ENCODE data around the gene LEKR1. TPM values are rescaled to one million over a fixed set of nuclear protein-coding genes. Genes with fewer than 3 reads are reported as not detected.
A peak's percentile ranks its signal among the peaks of the same experiment; 100 is the strongest.
"Not testable (repeated sequence)": the region's sequence is repeated elsewhere in the genome, so short reads cannot be mapped to it uniquely, and the experiment has no call there.

LEKR1 gene
- total RNA-seq, 2 donors from 2014 or later, result 1.0 to 1.7 TPM

DNA sequence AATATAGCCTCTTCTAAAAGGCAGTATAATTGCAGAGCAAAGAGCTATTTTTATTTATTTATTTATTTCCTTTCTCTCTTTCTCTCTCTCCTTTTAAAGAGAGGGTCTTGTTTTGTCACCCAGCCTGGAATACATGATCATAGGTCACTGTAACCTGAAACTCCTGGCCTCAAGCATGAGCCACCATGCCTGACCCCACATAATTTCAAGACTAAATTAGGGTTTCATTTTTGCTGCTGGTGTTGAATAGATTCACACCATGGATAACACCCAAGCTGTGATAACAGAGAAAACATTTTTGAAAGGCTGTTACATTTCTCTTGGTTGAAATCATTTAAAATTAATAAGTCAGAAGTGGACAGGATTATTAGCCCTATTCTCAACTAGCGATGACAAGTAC is 131.6 kb downstream of the LEKR1 start:
- ATAC-seq (replicated peaks in 1 of 2), result no peak
- H3K27me3 Mint-ChIP-seq (ENCODE audit: low read depth), result peaks cover 15% of the 10 kb centered on the region
- no peak overlapping the region for H3K4me3 Mint-ChIP-seq
- no peak overlapping the region for H3K27ac Mint-ChIP-seq
- no peaks in the 10 kb centered on the region for H3K36me3 Mint-ChIP-seq (ENCODE audit: insufficient read depth in 2 of 2)
- no peak for DNase-seq
- H3K9me3 Mint-ChIP-seq, result no peaks in the 10 kb centered on the region
- H3K4me1 Mint-ChIP-seq (ENCODE audit: low read depth), result no peaks in the 10 kb centered on the region

DNA sequence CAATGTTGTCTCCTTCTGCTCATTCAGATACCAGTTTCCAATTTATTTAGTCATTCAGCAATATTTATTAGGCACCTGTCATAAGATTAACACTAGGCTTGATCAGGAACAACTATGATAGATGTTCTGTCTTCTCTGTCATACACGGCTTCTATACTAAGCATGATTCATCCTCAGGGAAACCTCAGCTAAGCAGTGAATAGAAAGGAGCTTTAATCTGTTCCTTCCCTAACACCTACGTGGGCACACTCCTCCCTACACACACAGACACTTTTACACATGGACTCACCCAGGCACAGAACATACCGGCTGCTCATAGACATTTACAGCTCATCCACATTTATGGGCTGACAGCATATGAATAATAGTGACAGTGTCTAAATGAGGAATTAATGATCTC is 136.9 kb downstream of the LEKR1 start:
- H3K4me1 Mint-ChIP-seq (ENCODE audit: low read depth), result no peaks in the 10 kb centered on the region

DNA sequence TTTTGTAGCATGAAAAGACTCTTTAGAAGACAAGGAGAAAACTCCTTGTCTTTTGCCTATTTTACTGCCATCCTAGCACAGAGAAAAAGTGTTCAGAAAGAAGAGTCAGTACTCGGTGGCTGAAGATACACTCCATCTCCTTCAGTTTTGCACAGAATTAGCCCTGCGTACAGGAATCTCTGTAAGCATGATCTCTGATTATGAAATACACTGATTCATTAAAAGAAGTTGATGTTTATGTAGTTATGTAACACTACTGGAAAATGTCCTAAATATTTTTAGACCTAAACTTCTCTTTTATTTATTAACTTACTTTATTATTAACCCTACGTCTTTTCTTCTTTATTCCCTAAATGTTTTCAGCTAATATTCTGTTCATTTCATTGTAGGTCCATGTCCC is 138.4 kb downstream of the LEKR1 start:
- H3K27me3 Mint-ChIP-seq (ENCODE audit: low read depth), result peaks cover 6% of the 10 kb centered on the region
- no peak for DNase-seq
- no peak overlapping the region for H3K4me3 Mint-ChIP-seq
- H3K36me3 Mint-ChIP-seq (ENCODE audit: insufficient read depth in 2 of 2), result peaks cover 0 to 3% of the 10 kb centered on the region in 2 donors
- no peaks in the 10 kb centered on the region for H3K4me1 Mint-ChIP-seq (ENCODE audit: low read depth)
- no peak overlapping the region for H3K27ac Mint-ChIP-seq
- H3K9me3 Mint-ChIP-seq, result peaks cover 0 to 2% of the 10 kb centered on the region in 2 donors
- no peak for ATAC-seq (replicated peaks in 1 of 2)

More for the DNA sequence above, 136.9 kb downstream of the LEKR1 start:
- no peak overlapping the region for H3K4me3 Mint-ChIP-seq
- no peak for ATAC-seq (replicated peaks in 1 of 2)
- DNase-seq, result no peak
- peaks cover 0 to 3% of the 10 kb centered on the region in 2 donors for H3K36me3 Mint-ChIP-seq (ENCODE audit: insufficient read depth in 2 of 2)
- H3K27ac Mint-ChIP-seq, result no peak overlapping the region
- peaks cover 0 to 2% of the 10 kb centered on the region in 2 donors for H3K9me3 Mint-ChIP-seq
- peaks cover 15% of the 10 kb centered on the region for H3K27me3 Mint-ChIP-seq (ENCODE audit: low read depth)

DNA sequence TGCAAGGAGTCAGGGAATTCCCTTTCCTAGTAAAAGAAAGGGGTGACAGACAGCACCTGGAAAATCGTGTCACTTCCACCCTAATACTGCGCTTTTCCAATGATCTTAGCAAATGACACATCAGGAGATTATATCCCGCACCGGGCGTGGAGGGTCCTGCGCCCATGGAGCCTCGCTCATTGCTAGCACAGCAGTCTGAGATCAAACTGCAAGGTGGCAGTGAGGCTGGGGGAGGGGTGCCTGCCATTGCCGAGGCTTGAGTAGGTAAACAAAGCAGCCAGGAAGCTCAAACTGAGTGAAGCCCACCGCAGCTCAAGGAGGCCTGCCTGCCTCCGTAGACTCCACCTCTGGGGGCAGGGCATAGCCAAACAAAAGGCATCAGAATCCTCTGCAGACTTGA is 140.2 kb downstream of the LEKR1 start:
- DNase-seq, result not testable (repeated sequence)

DNA sequence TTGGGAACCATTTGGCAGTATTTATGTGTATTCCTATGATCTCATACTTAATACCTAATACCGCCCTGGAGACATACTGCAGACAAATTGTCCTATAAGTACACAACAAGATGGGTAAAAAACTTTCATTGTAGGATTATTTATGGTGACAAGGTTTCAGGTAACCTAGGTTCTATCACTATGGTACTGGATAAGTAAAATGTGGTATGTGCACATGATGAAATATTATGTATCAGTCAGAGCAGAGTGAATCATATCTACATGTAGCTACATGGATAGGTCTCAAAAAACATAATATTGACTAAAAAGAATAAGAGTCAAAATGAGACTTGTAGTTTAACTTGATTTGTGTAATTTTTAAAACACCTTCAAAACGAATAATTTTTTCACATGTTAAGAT is 147.8 kb downstream of the LEKR1 start:
- Mint-ChIP-seq H3K36me3 (ENCODE audit: insufficient read depth in 2 of 2) (no peaks in the 10 kb centered on the region), H3K27ac (no peak overlapping the region), H3K9me3 (peaks cover 0 to 1% of the 10 kb centered on the region in 2 donors), H3K4me1 (ENCODE audit: low read depth) (no peaks in the 10 kb centered on the region), H3K27me3 (ENCODE audit: low read depth) (no peaks in the 10 kb centered on the region), H3K4me3 (no peak overlapping the region)
- ATAC-seq (replicated peaks in 1 of 2) (peak; percentile 54 to 79), DNase-seq (no peak)

More for the DNA sequence above, 140.2 kb downstream of the LEKR1 start:
- not testable (repeated sequence) for H3K4me3 Mint-ChIP-seq; H3K4me1 Mint-ChIP-seq (ENCODE audit: low read depth); H3K27ac Mint-ChIP-seq; H3K36me3 Mint-ChIP-seq (ENCODE audit: insufficient read depth in 2 of 2); ATAC-seq (replicated peaks in 1 of 2); H3K9me3 Mint-ChIP-seq; H3K27me3 Mint-ChIP-seq (ENCODE audit: low read depth)

DNA sequence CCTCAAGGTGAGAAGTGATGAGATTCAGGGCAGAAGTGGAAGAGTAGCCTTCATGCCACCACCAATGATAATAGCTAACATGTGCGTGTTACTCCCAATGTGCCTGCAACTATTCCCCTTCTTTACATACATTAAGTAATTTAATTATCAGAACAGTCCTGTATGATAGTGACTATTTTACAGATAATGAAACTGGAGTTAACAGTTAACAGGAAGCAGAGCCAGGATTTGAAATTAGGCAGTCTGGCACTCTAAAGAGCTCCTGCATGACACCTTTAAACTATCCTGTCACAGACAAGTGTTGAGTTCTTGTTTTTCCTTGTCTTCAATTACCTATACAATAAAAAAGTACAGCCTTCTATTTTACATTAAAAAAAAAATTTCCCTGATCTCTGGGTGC is 148.8 kb downstream of the LEKR1 start:
- Mint-ChIP-seq H3K9me3 (peaks cover 0 to 1% of the 10 kb centered on the region in 2 donors), H3K27me3 (ENCODE audit: low read depth) (no peaks in the 10 kb centered on the region), H3K27ac (peak overlapping the region; percentile 42), H3K36me3 (ENCODE audit: insufficient read depth in 2 of 2) (no peaks in the 10 kb centered on the region), H3K4me1 (ENCODE audit: low read depth) (no peaks in the 10 kb centered on the region), H3K4me3 (no peak overlapping the region)
- no peak for DNase-seq
- no peak for ATAC-seq (replicated peaks in 1 of 2)

DNA sequence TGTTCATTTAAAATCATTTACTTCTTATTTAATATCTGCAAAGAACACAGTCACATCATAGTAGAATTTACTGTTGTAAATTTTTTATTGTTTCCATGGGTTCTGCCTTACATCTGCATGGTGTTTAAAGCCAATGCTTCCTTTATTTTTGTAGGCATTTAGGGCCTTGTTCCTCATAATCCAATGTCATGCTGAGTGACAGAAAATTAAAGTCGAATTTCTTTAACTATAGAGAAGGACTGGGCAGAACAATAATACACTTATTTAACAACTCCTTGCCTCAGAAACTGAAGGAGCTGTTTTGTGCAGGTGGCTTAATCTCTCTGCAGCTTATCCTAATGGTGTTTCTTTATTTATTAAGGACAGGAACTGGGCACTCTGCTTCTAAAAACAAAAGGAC is 149.6 kb downstream of the LEKR1 start:
- H3K4me3 Mint-ChIP-seq, result no peak overlapping the region
- ATAC-seq (replicated peaks in 1 of 2) (no peak), DNase-seq (no peak)
- H3K36me3 Mint-ChIP-seq (ENCODE audit: insufficient read depth in 2 of 2), result no peaks in the 10 kb centered on the region
- no peaks in the 10 kb centered on the region for H3K27me3 Mint-ChIP-seq (ENCODE audit: low read depth)
- H3K27ac Mint-ChIP-seq, result no peak overlapping the region
- H3K4me1 Mint-ChIP-seq (ENCODE audit: low read depth), result no peaks in the 10 kb centered on the region
- H3K9me3 Mint-ChIP-seq, result peaks cover 0 to 1% of the 10 kb centered on the region in 2 donors

DNA sequence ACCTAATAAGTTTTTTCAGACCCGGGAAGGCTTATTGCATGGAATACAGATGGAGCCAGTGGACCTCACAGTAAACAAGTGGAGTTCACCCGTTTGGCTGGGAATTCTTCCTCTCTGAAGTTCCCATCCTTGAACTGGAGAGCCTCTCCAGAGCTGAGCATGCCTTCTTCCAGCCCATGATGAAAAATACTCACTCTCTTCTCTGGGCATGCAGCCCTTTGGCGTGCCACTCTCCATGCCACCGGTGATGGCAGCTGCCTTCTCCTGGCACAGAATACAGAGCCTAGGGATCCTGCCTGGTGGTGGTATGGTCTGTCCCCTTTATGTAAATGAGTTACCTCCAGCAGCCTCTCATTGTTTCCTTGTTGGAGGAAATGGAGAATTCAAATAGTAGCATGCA is 150.8 kb downstream of the LEKR1 start:
- ATAC-seq (replicated peaks in 1 of 2) (no peak), DNase-seq (no peak)
- no peaks in the 10 kb centered on the region for H3K4me1 Mint-ChIP-seq (ENCODE audit: low read depth)
- H3K9me3 Mint-ChIP-seq, result no peaks in the 10 kb centered on the region
- H3K36me3 Mint-ChIP-seq (ENCODE audit: insufficient read depth in 2 of 2), result no peaks in the 10 kb centered on the region
- no peak overlapping the region for H3K4me3 Mint-ChIP-seq
- no peak overlapping the region for H3K27ac Mint-ChIP-seq
- H3K27me3 Mint-ChIP-seq (ENCODE audit: low read depth), result no peaks in the 10 kb centered on the region

DNA sequence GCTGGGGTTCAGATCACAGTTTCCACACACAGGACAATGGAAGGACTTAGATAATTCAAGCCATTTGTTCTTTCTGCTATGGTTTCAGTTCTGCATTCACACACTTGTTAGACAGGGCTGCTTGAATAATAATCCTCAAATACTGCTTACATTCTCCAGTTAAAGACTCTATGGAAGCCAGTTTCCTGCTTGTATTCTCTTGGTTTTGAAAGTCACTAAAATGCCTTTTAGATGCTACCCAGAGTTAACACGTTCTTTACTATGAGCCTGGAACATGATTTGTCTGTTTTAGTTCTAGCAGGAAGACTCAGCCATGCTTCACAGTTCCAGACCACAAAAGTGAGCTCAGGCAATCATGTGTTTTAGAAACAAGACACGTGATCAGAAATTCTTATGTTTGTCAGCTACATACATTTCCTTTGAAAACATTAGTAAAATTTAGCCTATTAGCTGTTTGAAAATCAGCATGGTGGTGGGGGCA is 152.4 kb downstream of the LEKR1 start:
- DNase-seq, result no peak
- no peaks in the 10 kb centered on the region for H3K4me1 Mint-ChIP-seq (ENCODE audit: low read depth)
- ATAC-seq (replicated peaks in 1 of 2), result no peak
- H3K36me3 Mint-ChIP-seq (ENCODE audit: insufficient read depth in 2 of 2), result no peaks in the 10 kb centered on the region
- peak overlapping the region in 1 of 2 donors; percentile 54 for H3K4me3 Mint-ChIP-seq
- no peaks in the 10 kb centered on the region for H3K9me3 Mint-ChIP-seq
- peak overlapping the region; percentile 4 for H3K27ac Mint-ChIP-seq
- no peaks in the 10 kb centered on the region for H3K27me3 Mint-ChIP-seq (ENCODE audit: low read depth)

DNA sequence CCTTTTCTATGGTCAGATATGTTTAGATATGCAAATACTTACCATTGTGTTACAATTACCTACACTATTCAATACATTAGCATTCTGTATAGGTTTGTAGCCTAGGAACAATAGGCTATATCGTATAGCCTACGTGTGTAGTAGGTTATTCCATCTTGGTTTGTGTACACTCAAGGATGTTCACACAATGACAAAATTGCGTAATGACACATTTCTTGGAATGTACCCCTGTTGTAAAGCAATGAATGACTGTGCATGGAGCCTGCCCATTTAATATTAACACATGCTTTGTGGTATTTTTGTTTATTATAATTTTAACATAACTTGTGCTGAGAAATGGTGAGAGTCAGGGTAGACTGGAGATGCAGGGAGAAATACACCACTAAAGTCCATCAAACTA is 154.9 kb downstream of the LEKR1 start:
- Mint-ChIP-seq H3K9me3 (no peaks in the 10 kb centered on the region), H3K36me3 (ENCODE audit: insufficient read depth in 2 of 2) (no peaks in the 10 kb centered on the region), H3K27ac (no peak overlapping the region), H3K27me3 (ENCODE audit: low read depth) (no peaks in the 10 kb centered on the region), H3K4me3 (no peak overlapping the region), H3K4me1 (ENCODE audit: low read depth) (no peaks in the 10 kb centered on the region)
- ATAC-seq (replicated peaks in 1 of 2), result no peak
- DNase-seq, result no peak

DNA sequence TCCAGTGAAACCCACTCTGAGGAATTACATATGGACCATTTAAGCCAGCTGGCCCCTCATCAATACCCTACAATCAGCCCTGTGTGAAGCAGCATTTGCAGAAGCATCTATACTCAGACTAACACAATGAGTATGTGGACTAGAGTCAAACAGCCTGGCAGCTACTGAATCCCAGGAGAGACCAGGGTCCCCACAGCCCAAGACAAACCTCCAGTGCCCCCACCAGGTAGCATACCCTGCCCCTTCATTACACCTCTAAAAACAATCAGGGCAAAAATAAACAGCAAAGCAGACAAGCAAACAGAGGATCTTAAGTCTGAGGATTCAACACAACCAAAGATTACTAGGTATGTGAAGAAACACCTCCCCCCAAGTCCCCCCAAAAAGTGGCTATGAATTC is 157.4 kb downstream of the LEKR1 start:
- Mint-ChIP-seq H3K27ac (no peak overlapping the region), H3K4me1 (ENCODE audit: low read depth) (no peaks in the 10 kb centered on the region), H3K36me3 (ENCODE audit: insufficient read depth in 2 of 2) (no peaks in the 10 kb centered on the region), H3K9me3 (no peaks in the 10 kb centered on the region), H3K4me3 (no peak overlapping the region), H3K27me3 (ENCODE audit: low read depth) (no peaks in the 10 kb centered on the region)
- DNase-seq (no peak), ATAC-seq (replicated peaks in 1 of 2) (no peak)

DNA sequence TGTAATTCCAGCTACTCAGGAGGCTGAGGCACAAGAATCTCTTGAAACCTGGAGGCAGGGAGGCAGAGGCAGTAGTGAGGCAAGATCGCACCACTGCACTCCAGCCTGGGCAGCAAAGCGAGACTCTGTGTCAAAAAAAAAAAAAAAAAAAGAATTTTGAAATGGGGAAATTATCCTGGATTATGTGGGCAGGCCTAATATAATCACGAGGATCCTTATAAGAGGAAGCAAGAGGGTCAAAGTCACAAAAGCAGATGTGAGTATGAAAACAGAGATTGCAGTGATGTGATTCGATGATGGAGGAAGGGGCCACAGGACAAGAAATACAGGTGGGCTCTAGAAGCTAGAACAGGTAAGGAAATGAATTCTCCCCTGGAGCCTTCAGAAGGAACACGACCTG is 159.6 kb downstream of the LEKR1 start:
- DNase-seq (no peak), ATAC-seq (replicated peaks in 1 of 2) (no peak)
- H3K27ac Mint-ChIP-seq, result no peak overlapping the region
- no peaks in the 10 kb centered on the region for H3K36me3 Mint-ChIP-seq (ENCODE audit: insufficient read depth in 2 of 2)
- H3K27me3 Mint-ChIP-seq (ENCODE audit: low read depth), result no peaks in the 10 kb centered on the region
- no peak overlapping the region for H3K4me3 Mint-ChIP-seq
- H3K4me1 Mint-ChIP-seq (ENCODE audit: low read depth), result no peaks in the 10 kb centered on the region
- H3K9me3 Mint-ChIP-seq, result no peaks in the 10 kb centered on the region

DNA sequence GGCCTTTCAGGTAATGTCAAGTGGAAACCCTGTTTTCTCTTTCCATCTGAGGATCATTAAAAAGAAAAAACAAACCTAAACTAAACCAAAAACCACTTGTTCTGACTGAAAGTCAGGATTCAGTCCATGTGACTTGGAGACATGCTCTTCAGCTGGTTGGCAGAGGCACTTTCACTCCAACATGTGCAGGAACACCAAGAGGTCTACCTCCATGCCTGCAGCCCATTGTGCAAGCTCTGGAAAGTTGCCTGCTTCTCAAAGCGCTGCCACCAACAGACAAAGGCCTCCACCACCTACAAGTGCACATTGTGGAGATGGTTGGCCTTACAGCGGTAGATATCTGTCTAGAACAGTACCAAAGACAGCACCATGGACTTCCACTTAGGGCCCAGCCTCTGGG is 161.8 kb downstream of the LEKR1 start:
- Mint-ChIP-seq H3K4me3 (no peak overlapping the region), H3K9me3 (no peaks in the 10 kb centered on the region), H3K27ac (no peak overlapping the region), H3K4me1 (ENCODE audit: low read depth) (no peaks in the 10 kb centered on the region), H3K36me3 (ENCODE audit: insufficient read depth in 2 of 2) (no peaks in the 10 kb centered on the region), H3K27me3 (ENCODE audit: low read depth) (no peaks in the 10 kb centered on the region)
- ATAC-seq (replicated peaks in 1 of 2) (no peak), DNase-seq (no peak)

DNA sequence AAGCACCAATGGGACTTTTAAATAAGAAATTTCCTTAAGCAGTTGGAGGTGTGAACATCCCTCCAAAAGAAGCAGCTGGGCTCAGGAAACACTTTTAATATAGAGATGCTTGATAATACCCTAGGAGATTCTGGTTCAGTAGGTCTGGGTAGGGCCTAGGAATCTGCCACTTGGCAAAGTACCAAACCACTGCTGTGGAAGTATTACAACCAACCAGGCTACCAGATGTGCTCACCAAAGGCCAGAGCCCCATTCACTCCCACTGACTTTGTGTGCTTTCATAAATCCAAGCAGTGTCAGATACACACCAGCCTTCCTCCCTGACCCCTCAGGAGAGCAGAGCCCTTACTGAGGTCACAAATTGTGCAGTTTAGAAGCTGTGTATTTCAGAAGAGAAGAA is 171.2 kb downstream of the LEKR1 start:
- DNase-seq (no peak), ATAC-seq (replicated peaks in 1 of 2) (no peak)
- no peak overlapping the region for H3K27ac Mint-ChIP-seq
- H3K4me3 Mint-ChIP-seq, result no peak overlapping the region
- H3K36me3 Mint-ChIP-seq (ENCODE audit: insufficient read depth in 2 of 2), result no peaks in the 10 kb centered on the region
- no peaks in the 10 kb centered on the region for H3K4me1 Mint-ChIP-seq (ENCODE audit: low read depth)
- H3K9me3 Mint-ChIP-seq, result no peaks in the 10 kb centered on the region
- peaks cover 6% of the 10 kb centered on the region for H3K27me3 Mint-ChIP-seq (ENCODE audit: low read depth)

All from activated T-cell treated with anti-CD3 and anti-CD28 coated beads, Interleukin-2, amount 50 U/mL, for 72 hours (primary cell).